ENCODE data around the gene ANKRD9. TPM values are rescaled to one million over a fixed set of nuclear protein-coding genes. Genes with fewer than 3 reads are reported as not detected.

ANKRD9 gene
- total and polyA plus RNA-seq, 2 of the 13 experiments (the other 11 are each of a cell fraction or from before 2014, with no cell fraction given), result 10.0 to 15.0 TPM

DNA sequence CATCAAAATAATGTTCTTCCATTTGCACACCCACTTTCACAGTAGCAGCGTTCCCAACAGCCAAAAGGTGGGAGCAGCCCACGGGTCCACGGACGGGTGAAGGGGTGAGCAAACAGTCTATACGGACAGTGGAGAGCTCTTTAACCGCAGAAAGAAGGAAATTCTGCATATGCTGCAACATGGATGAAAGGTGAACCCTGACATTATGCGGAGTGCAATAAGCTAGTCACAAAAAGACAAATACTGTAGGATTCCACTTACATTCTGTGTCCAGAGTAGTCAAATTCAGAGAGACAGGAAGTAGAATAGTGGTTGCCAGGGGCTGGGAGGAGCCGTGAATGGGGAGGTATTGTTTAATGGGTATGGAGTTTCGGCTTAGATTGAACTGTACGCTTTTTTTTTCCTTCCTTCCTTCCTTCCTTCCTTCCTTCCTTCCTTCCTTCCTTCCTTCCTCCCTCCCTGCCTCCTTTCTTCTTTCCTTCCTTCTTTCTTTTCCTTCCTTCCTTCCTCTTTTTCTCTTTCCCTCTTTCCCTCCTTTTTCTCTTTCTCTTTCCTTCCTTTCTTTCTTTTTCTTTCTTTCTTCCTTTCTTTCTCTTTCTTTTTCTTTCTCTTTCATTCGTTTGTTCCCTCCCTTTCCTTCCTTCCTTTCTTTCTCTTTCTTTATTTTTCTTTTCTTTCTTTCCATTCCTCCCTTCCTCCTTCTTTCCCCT, 15.8 kb upstream of the ANKRD9 start (continued):
- TF ChIP-seq ZSCAN20 (CRISPR knock-in tag; IDR thresholded peaks at IDR 0.05; ENCODE audit: borderline replicate concordance) (no peak), ZNF350 (CRISPR knock-in tag; IDR thresholded peaks at IDR 0.05; ENCODE audit: borderline replicate concordance, low read depth) (no peak), RXRB (CRISPR knock-in tag; IDR thresholded peaks at IDR 0.05; ENCODE audit: borderline replicate concordance) (no peak), ZNF17 (CRISPR knock-in tag; IDR thresholded peaks at IDR 0.05) (no peak), MEIS1 (CRISPR knock-in tag; IDR thresholded peaks at IDR 0.05; ENCODE audit: borderline replicate concordance) (no peak), HNRNPUL1 (IDR thresholded peaks at IDR 0.05; ENCODE audit: low read depth, low read length) (no peak), NPAS2 (CRISPR knock-in tag; IDR thresholded peaks at IDR 0.05; ENCODE audit: borderline replicate concordance) (no peak), ZNF678 (CRISPR knock-in tag; IDR thresholded peaks at IDR 0.05) (no peak), MIER2 (CRISPR knock-in tag; IDR thresholded peaks at IDR 0.05) (no peak), ZNF772 (CRISPR knock-in tag; IDR thresholded peaks at IDR 0.05) (0 out of 2 replicates have a peak, but pooled peaks have one; percentile 0), GPN1 (CRISPR knock-in tag; IDR thresholded peaks at IDR 0.05; ENCODE audit: borderline replicate concordance) (no peak), HNRNPLL (IDR thresholded peaks at IDR 0.05; ENCODE audit: low read depth, low read length, poor library complexity, severe bottlenecking) (no peak), SMAD3 (CRISPR knock-in tag; IDR thresholded peaks at IDR 0.05) (no peak), FOSL1 (CRISPR knock-in tag; IDR thresholded peaks at IDR 0.05; ENCODE audit: borderline replicate concordance) (no peak), HIVEP1 (CRISPR knock-in tag; IDR thresholded peaks at IDR 0.05) (no peak), ZNF547 (CRISPR knock-in tag; IDR thresholded peaks at IDR 0.05) (no peak), ZFP36 (IDR thresholded peaks at IDR 0.05; ENCODE audit: borderline replicate concordance, low read depth, low read length, partially characterized antibody) (no peak), CCDC6 (CRISPR knock-in tag; IDR thresholded peaks at IDR 0.05) (0 out of 2 replicates have a peak, but pooled peaks have one; percentile 2), ZNF230 (CRISPR knock-in tag; IDR thresholded peaks at IDR 0.05) (0 out of 2 replicates have a peak, but pooled peaks have one; percentile 15), ZEB1 (IDR thresholded peaks at IDR 0.05; ENCODE audit: insufficient replicate concordance, low read depth) (no peak), CBFB (CRISPR knock-in tag; IDR thresholded peaks at IDR 0.05) (no peak), ZNF788 (CRISPR knock-in tag; IDR thresholded peaks at IDR 0.05; ENCODE audit: borderline replicate concordance) (0 out of 2 replicates have a peak, but pooled peaks have one; percentile 4)
- TF ChIP-seq, protein P1, sequence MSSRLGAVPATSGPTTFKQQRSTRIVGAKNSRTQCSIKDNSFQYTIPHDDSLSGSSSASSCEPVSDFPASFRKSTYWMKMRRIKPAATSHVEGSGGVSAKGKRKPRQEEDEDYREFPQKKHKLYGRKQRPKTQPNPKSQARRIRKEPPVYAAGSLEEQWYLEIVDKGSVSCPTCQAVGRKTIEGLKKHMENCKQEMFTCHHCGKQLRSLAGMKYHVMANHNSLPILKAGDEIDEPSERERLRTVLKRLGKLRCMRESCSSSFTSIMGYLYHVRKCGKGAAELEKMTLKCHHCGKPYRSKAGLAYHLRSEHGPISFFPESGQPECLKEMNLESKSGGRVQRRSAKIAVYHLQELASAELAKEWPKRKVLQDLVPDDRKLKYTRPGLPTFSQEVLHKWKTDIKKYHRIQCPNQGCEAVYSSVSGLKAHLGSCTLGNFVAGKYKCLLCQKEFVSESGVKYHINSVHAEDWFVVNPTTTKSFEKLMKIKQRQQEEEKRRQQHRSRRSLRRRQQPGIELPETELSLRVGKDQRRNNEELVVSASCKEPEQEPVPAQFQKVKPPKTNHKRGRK (CRISPR knock-in tag; IDR thresholded peaks at IDR 0.05), result peak; percentile 99
- TF ChIP-seq, protein P2, sequence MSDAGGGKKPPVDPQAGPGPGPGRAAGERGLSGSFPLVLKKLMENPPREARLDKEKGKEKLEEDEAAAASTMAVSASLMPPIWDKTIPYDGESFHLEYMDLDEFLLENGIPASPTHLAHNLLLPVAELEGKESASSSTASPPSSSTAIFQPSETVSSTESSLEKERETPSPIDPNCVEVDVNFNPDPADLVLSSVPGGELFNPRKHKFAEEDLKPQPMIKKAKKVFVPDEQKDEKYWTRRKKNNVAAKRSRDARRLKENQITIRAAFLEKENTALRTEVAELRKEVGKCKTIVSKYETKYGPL (CRISPR knock-in tag; IDR thresholded peaks at IDR 0.05), result no peak
- TF ChIP-seq, protein P3, sequence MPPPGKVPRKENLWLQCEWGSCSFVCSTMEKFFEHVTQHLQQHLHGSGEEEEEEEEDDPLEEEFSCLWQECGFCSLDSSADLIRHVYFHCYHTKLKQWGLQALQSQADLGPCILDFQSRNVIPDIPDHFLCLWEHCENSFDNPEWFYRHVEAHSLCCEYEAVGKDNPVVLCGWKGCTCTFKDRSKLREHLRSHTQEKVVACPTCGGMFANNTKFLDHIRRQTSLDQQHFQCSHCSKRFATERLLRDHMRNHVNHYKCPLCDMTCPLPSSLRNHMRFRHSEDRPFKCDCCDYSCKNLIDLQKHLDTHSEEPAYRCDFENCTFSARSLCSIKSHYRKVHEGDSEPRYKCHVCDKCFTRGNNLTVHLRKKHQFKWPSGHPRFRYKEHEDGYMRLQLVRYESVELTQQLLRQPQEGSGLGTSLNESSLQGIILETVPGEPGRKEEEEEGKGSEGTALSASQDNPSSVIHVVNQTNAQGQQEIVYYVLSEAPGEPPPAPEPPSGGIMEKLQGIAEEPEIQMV (CRISPR knock-in tag; IDR thresholded peaks at IDR 0.05; ENCODE audit: low read depth), result no peak; the same call in 1 of the 2 replicates
- TF ChIP-seq, protein P4, sequence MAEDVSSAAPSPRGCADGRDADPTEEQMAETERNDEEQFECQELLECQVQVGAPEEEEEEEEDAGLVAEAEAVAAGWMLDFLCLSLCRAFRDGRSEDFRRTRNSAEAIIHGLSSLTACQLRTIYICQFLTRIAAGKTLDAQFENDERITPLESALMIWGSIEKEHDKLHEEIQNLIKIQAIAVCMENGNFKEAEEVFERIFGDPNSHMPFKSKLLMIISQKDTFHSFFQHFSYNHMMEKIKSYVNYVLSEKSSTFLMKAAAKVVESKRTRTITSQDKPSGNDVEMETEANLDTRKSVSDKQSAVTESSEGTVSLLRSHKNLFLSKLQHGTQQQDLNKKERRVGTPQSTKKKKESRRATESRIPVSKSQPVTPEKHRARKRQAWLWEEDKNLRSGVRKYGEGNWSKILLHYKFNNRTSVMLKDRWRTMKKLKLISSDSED (CRISPR knock-in tag; IDR thresholded peaks at IDR 0.05), result no peak
